ENCODE measurements around the gene ZNF182. TPM values are rescaled to one million over a fixed set of nuclear protein-coding genes. Genes with fewer than 3 reads are reported as not detected.
"Not testable (repeated sequence)": the region's sequence is repeated elsewhere in the genome, so short reads cannot be mapped to it uniquely, and the experiment has no call there.

ZNF182 gene
- total and polyA plus RNA-seq, 9 of the 15 experiments (the other 6 are each of a cell fraction or from before 2014, with no cell fraction given), result 0.59 to 5.0 (median 3.9) TPM

- H3K4me3 ChIP-seq; intact Hi-C loops (cut with micrococcal nuclease); H3K36me3 ChIP-seq (ENCODE audit: control insufficient read depth, insufficient read depth, low read length); POLR2A ChIA-PET; H4K20me1 ChIP-seq (replicated peaks; ENCODE audit: control insufficient read depth, insufficient read depth, low read length); H3K4me1 ChIP-seq (replicated peaks in 1 of 2; ENCODE audit: control insufficient read depth in 2 of 2, insufficient read depth in 2 of 2, low read length in 2 of 2); BruUV-seq (replicated peaks); CTCF ChIA-PET (ENCODE audit: low intra/inter-chr PET ratio); H3K9me1 ChIP-seq (ENCODE audit: control insufficient read depth, insufficient read depth, low read length); H2AFZ ChIP-seq (ENCODE audit: low read depth, low read length); H3K27ac ChIP-seq (ENCODE audit: extremely low read depth, low read depth, low read length); H3K4me2 ChIP-seq (ENCODE audit: insufficient read depth, low read length); H3K9ac ChIP-seq (ENCODE audit: insufficient read depth in 1 of 2, low read depth in 2 of 2, low read length in 2 of 2); H3K9me3 ChIP-seq (replicated peaks; ENCODE audit: control insufficient read depth, insufficient read depth, low read depth, low read length); H3K79me2 ChIP-seq (ENCODE audit: control insufficient read depth, insufficient read depth, low read length); ATAC-seq; DNase-seq (ENCODE audit: extremely low read depth in 1 of 4, low spot score in 3 of 4): not testable (repeated sequence)
- in situ Hi-C loops (cut with MboI), result loop anchor here (25.0 kb wide), 1 partner anchor 518 kb away; no protein-coding TSS in a partner anchor
- peak; percentile 32 for FAIRE-seq
- peaks cover 0 to 10% of the 10 kb centered on the region in 2 experiments; a peak in 2 of 5 replicates for H3K27me3 ChIP-seq (ENCODE audit: control insufficient read depth in 2 of 2, insufficient read depth in 2 of 2, low read length in 2 of 2)
- WGBS (ENCODE audit: insufficient coverage, low coverage, missing lambda C conversion rate), result 2% methylated on average over 7 of the region's 10 CpGs
Observed at GRCh38 chrX:48030641-48031173, 26.9 kb upstream of the ZNF182 start.

- WGBS (ENCODE audit: insufficient coverage, low coverage, missing lambda C conversion rate), result 13% methylated on average over 8 of the region's 10 CpGs
- no peak overlapping the region for H3K27ac ChIP-seq (ENCODE audit: extremely low read depth, low read depth, low read length)
- intact Hi-C loops (cut with micrococcal nuclease), result no loop called here
- H2AFZ ChIP-seq (ENCODE audit: low read depth, low read length), result no peak overlapping the region
- no peak overlapping the region for H3K4me3 ChIP-seq
- no peak overlapping the region; a peak in 1 of 4 replicates for H3K9ac ChIP-seq (ENCODE audit: insufficient read depth in 1 of 2, low read depth in 2 of 2, low read length in 2 of 2)
- no peaks in the 10 kb centered on the region for H3K4me1 ChIP-seq (replicated peaks in 1 of 2; ENCODE audit: control insufficient read depth in 2 of 2, insufficient read depth in 2 of 2, low read length in 2 of 2)
- H3K9me3 ChIP-seq (replicated peaks; ENCODE audit: control insufficient read depth, insufficient read depth, low read depth, low read length), result no peaks in the 10 kb centered on the region
- ATAC-seq (no peak), FAIRE-seq (no peak), DNase-seq (ENCODE audit: extremely low read depth in 1 of 4, low spot score in 3 of 4) (no peak)
- no peaks in the 10 kb centered on the region for H3K36me3 ChIP-seq (ENCODE audit: control insufficient read depth, insufficient read depth, low read length)
- no TSS peak for BruUV-seq (replicated peaks)
- no peaks in the 10 kb centered on the region for H3K79me2 ChIP-seq (ENCODE audit: control insufficient read depth, insufficient read depth, low read length)
- no peak overlapping the region for H3K4me2 ChIP-seq (ENCODE audit: insufficient read depth, low read length)
- H3K27me3 ChIP-seq (ENCODE audit: control insufficient read depth in 2 of 2, insufficient read depth in 2 of 2, low read length in 2 of 2), result peaks cover 0 to 10% of the 10 kb centered on the region in 2 experiments; a peak in 2 of 5 replicates
- POLR2A ChIA-PET, result no interaction called here
- TF ChIP-seq KLF10 (CRISPR knock-in tag; IDR thresholded peaks at IDR 0.05), result no peak
- TF ChIP-seq SFPQ (IDR thresholded peaks at IDR 0.05; ENCODE audit: low read depth, low read length), result no peak
- no peak for TF ChIP-seq RBFOX2 (IDR thresholded peaks at IDR 0.05; ENCODE audit: low read depth, low read length)
- no peak for TF ChIP-seq ID3 (CRISPR knock-in tag; IDR thresholded peaks at IDR 0.05)
- TF ChIP-seq ID3 (tag; IDR thresholded peaks at IDR 0.05), result no peak
- TF ChIP-seq SIN3A (IDR thresholded peaks at IDR 0.05; ENCODE audit: borderline replicate concordance in 2 of 2, control insufficient read depth in 1 of 2, low read depth in 2 of 2, low read length in 2 of 2), result no peak
- no peak for TF ChIP-seq HCFC1 (IDR thresholded peaks at IDR 0.05; ENCODE audit: low read depth, low read length)
- no peak for TF ChIP-seq CSDE1 (IDR thresholded peaks at IDR 0.05)
- no peak for TF ChIP-seq SRSF9 (IDR thresholded peaks at IDR 0.05; ENCODE audit: borderline replicate concordance, low read depth, low read length)
- TF ChIP-seq TEAD1 (CRISPR knock-in tag; IDR thresholded peaks at IDR 0.05), result no peak
- TF ChIP-seq THRB (CRISPR knock-in tag; conservative IDR thresholded peaks at IDR 0.05), result no peak
- no peak for TF ChIP-seq CBFA2T2 (conservative IDR thresholded peaks at IDR 0.05)
- H3K9me1 ChIP-seq (ENCODE audit: control insufficient read depth, insufficient read depth, low read length), result no peaks in the 10 kb centered on the region
- in situ Hi-C loops (cut with MboI), result loop anchor here (25.0 kb wide), 1 partner anchor 518 kb away; no protein-coding TSS in a partner anchor
- CTCF ChIA-PET (ENCODE audit: low intra/inter-chr PET ratio), result no interaction called here
- no peaks in the 10 kb centered on the region for H4K20me1 ChIP-seq (replicated peaks; ENCODE audit: control insufficient read depth, insufficient read depth, low read length)
Observed at GRCh38 chrX:48030237-48030636, 26.4 kb upstream of the ZNF182 start.

All from K562 (cell line).